ENCODE measurements around the gene OBSCN.

OBSCN gene

GRCh38 chr1:228207851-228208821 is at the start of gene OBSCN:
Gene OBSCN (plus strand): TSS chr1:228208044. CDS start chr1:228211784, 3,740 bp downstream.
- Histone ChIP-seq H3K9me3 (ENCODE audit: control insufficient read depth, insufficient read depth, low read length) (no peaks in the 10 kb centered on the region), H3K9ac (ENCODE audit: low read depth, low read length) (no peak within 1 kb of the TSS), H3K4me1 (ENCODE audit: insufficient read depth, low read length) (no peaks in the 10 kb centered on the region; the same call in 1 of the 2 replicates), H3K36me3 (ENCODE audit: insufficient read depth, low read length) (no peaks in the 10 kb centered on the region)

- no peaks in the 10 kb centered on the region for H3K9me3 ChIP-seq (ENCODE audit: control insufficient read depth, insufficient read depth, low read length)
- no peaks in the 10 kb centered on the region for H3K36me3 ChIP-seq (ENCODE audit: insufficient read depth, low read length)
- no peak overlapping the region for H3K9ac ChIP-seq (ENCODE audit: low read depth, low read length)
- H3K4me1 ChIP-seq (ENCODE audit: insufficient read depth, low read length): peaks cover 15% of the 10 kb centered on the region; the same call in 1 of the 2 replicates
Measured at GRCh38 chr1:228158151-228159007, 49.5 kb upstream of the OBSCN start.

GRCh38 chr1:228159008-228159665 is 48.7 kb upstream of the OBSCN start:
- H3K9me3 ChIP-seq (ENCODE audit: control insufficient read depth, insufficient read depth, low read length): no peaks in the 10 kb centered on the region

DNA sequence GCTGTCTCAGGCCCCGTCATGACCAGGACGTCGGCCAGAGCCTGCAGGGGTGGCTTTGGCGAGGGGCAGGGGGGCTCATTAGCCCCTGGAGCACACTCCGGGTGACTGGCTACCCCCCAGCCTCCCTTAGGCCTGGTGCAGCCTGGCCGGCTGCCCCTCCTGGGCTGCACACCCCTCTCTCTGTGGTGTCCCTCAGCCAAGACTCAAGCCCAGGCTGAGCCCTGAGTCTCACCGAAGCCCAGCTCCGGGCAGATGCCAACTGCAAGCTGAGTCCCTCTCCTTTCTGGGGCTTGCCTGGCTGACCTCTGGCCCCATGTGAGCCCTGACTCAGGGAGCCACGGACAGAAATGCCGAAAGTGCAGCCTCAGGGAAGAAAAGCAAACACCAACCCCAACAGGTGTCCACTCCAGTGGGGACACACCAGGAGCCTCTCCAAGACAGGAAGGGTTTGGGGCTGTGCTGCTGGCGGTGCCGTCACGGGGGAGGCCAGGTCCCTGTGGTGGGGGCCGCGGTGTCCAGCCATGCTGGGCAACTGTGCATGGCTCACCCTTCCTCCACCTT is 47.6 kb upstream of the OBSCN start:
- Histone ChIP-seq H3K36me3 (ENCODE audit: insufficient read depth, low read length) (no peaks in the 10 kb centered on the region), H3K9me3 (ENCODE audit: control insufficient read depth, insufficient read depth, low read length) (no peaks in the 10 kb centered on the region), H3K9ac (ENCODE audit: low read depth, low read length) (no peak overlapping the region), H3K4me1 (ENCODE audit: insufficient read depth, low read length) (peaks cover 15% of the 10 kb centered on the region; the same call in 1 of the 2 replicates)

More at GRCh38 chr1:228159008-228159665, 48.7 kb upstream of the OBSCN start:
- Histone ChIP-seq H3K9ac (ENCODE audit: low read depth, low read length) (no peak overlapping the region), H3K4me1 (ENCODE audit: insufficient read depth, low read length) (peaks cover 15% of the 10 kb centered on the region; the same call in 1 of the 2 replicates), H3K36me3 (ENCODE audit: insufficient read depth, low read length) (no peaks in the 10 kb centered on the region)

DNA sequence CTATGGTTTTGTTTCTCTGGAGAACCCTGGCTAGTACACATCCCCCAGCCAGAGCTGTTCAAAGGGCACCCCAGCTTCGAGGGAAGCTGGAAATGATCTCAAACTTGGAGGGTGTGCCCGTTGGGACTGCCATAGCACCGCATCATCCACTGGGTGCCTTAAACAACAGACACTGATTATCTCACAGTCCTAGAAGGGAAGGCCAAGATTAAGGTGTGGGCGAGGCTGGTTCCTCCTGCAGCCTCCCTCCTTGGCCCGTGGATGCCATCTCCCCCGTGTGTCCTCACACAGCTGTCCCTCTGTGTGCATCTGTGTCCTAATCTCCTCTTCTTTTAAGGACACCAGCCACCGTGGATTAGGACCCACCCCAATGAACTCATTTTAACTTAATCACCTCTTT is 46.5 kb upstream of the OBSCN start:
- Histone ChIP-seq H3K4me1 (ENCODE audit: insufficient read depth, low read length) (peaks cover 15% of the 10 kb centered on the region; the same call in 1 of the 2 replicates), H3K36me3 (ENCODE audit: insufficient read depth, low read length) (no peaks in the 10 kb centered on the region), H3K9me3 (ENCODE audit: control insufficient read depth, insufficient read depth, low read length) (no peaks in the 10 kb centered on the region), H3K9ac (ENCODE audit: low read depth, low read length) (no peak overlapping the region)

- H3K36me3 ChIP-seq (ENCODE audit: insufficient read depth, low read length): no peaks in the 10 kb centered on the region
- no peak overlapping the region for H3K9ac ChIP-seq (ENCODE audit: low read depth, low read length)
- peaks cover 15% of the 10 kb centered on the region; the same call in 1 of the 2 replicates for H3K4me1 ChIP-seq (ENCODE audit: insufficient read depth, low read length)
- no peaks in the 10 kb centered on the region for H3K9me3 ChIP-seq (ENCODE audit: control insufficient read depth, insufficient read depth, low read length)
Measured at GRCh38 chr1:228161866-228162265, 46.0 kb upstream of the OBSCN start.

DNA sequence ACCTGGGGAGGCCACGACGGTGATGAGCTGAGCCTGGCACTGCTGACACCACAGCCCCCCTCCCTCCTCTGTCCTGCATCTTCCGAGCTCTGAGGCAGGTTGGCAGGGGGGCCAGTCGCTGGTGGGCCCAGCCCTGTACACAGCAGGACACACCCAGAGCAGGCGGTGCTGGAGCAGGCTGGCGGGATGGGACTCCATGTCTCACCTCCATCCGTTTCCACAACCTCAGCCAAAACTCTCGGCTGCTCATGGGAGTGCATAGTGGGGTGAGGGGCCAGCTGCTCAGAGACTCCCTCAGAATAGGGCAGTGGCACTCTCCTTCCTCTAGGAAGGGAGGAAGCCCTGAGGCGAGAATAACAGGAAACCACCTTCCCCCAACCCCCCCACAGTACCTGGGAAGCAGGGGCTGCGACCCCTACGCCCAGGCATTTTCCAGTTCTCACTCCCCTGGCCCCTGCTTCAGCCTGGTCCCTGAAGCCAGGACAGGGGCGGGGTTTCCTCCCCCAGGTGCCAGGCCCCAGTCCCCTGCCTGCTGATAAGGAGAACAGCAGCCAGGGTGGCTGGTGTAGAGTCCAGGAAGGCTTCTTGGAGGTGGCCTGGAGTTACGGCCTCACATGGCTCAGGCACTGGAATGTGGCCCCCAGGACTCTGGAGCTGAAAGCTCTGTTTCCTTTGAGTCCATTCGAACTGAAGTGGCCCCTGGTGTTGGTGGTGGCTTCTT is 45.4 kb upstream of the OBSCN start:
- H3K9me3 ChIP-seq (ENCODE audit: control insufficient read depth, insufficient read depth, low read length): no peaks in the 10 kb centered on the region
- no peaks in the 10 kb centered on the region for H3K36me3 ChIP-seq (ENCODE audit: insufficient read depth, low read length)
- peaks cover 15% of the 10 kb centered on the region; the same call in 1 of the 2 replicates for H3K4me1 ChIP-seq (ENCODE audit: insufficient read depth, low read length)
- 0 out of 2 replicates have a peak overlapping the region, but pooled peaks have one; percentile 20 for H3K9ac ChIP-seq (ENCODE audit: low read depth, low read length)

GRCh38 chr1:228163007-228163753 is 44.7 kb upstream of the OBSCN start:
- Histone ChIP-seq H3K36me3 (ENCODE audit: insufficient read depth, low read length) (no peaks in the 10 kb centered on the region), H3K9me3 (ENCODE audit: control insufficient read depth, insufficient read depth, low read length) (no peaks in the 10 kb centered on the region), H3K4me1 (ENCODE audit: insufficient read depth, low read length) (peaks cover 15% of the 10 kb centered on the region; the same call in 1 of the 2 replicates), H3K9ac (ENCODE audit: low read depth, low read length) (no peak overlapping the region)

DNA sequence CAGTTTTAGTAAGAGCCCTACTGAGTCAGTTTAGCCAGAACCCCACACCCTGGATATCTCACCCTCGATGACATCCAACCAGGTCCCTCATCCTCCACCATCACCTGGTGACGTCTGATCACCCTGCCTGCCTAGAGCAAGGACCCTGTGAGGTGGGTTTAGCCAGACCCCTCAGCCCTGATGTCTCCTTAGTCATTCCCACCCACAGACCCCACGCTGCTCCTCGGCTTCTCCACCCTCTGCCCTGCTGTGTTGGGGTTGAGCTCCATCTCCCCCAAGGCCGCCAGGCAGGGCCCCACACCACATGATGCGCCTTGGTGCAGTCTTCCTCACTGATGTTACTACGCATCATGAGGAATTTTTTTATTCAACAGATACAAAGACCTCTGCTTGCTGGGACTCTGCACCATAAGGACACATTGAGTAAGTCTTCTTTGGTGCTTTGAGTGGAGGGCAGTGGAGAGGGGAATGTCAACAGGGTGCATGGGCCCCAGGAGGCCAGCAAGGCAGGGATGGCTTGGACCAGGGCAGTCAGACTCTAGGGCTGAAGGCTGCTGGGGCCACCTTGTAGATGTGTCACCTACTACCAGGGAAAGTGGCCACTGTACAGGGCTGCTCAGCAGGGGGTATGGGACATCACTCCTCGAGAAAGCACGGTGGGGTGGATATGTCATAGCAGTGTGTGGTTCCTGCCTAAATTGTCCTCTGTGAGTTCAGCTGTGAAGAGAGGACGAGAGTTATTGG is 43.9 kb upstream of the OBSCN start:
- peaks cover 15% of the 10 kb centered on the region; the same call in 1 of the 2 replicates for H3K4me1 ChIP-seq (ENCODE audit: insufficient read depth, low read length)
- no peaks in the 10 kb centered on the region for H3K36me3 ChIP-seq (ENCODE audit: insufficient read depth, low read length)
- H3K9ac ChIP-seq (ENCODE audit: low read depth, low read length): no peak overlapping the region
- H3K9me3 ChIP-seq (ENCODE audit: control insufficient read depth, insufficient read depth, low read length): no peaks in the 10 kb centered on the region

GRCh38 chr1:228164561-228165371 is 43.1 kb upstream of the OBSCN start:
- no peaks in the 10 kb centered on the region for H3K9me3 ChIP-seq (ENCODE audit: control insufficient read depth, insufficient read depth, low read length)
- no peaks in the 10 kb centered on the region for H3K36me3 ChIP-seq (ENCODE audit: insufficient read depth, low read length)
- H3K4me1 ChIP-seq (ENCODE audit: insufficient read depth, low read length): peaks cover 15% of the 10 kb centered on the region; the same call in 1 of the 2 replicates
- H3K9ac ChIP-seq (ENCODE audit: low read depth, low read length): peak overlapping the region; percentile 79

- peaks cover 15% of the 10 kb centered on the region; the same call in 1 of the 2 replicates for H3K4me1 ChIP-seq (ENCODE audit: insufficient read depth, low read length)
- H3K9ac ChIP-seq (ENCODE audit: low read depth, low read length): peak within 1 kb of the TSS; percentile 80
Measured at GRCh38 chr1:228165372-228166169, 42.3 kb upstream of the OBSCN start, which contains the start of gene IBA57. Gene IBA57 (plus strand): TSS chr1:228165804. CDS start chr1:228165817, 13 bp downstream.

More at GRCh38 chr1:228165372-228166169, 42.3 kb upstream of the OBSCN start, which contains the start of gene IBA57:
- H3K9me3 ChIP-seq (ENCODE audit: control insufficient read depth, insufficient read depth, low read length): no peaks in the 10 kb centered on the region
- H3K36me3 ChIP-seq (ENCODE audit: insufficient read depth, low read length): no peaks in the 10 kb centered on the region
